Measurements from ENCODE around the gene MVB12A.

Gene MVB12A

GRCh38 chr19:17469481-17470067 lies 49.7 kb downstream of the MVB12A start:
- DNase-seq: peak in 49 of 56 donors; percentile 43 to 99 (median 89)

- peak; percentile 71 to 100 (median 99) for DNase-seq
Observed at GRCh38 chr19:17470068-17470841, 50.4 kb downstream of the MVB12A start, which contains the start of gene SLC27A1. TSS of gene SLC27A1 (plus strand) at chr19:17470524. CDS start at chr19:17470541, 17 bp downstream.

- DNase-seq: no peak
Observed at GRCh38 chr19:17471410-17472125, 51.7 kb downstream of the MVB12A start.

GRCh38 chr19:17473041-17473440 lies 53.2 kb downstream of the MVB12A start:
- no peak for DNase-seq

Data from amygdala (tissue), 56 donors.